Measurements from ENCODE around the gene SLF2.

Gene SLF2

DNA sequence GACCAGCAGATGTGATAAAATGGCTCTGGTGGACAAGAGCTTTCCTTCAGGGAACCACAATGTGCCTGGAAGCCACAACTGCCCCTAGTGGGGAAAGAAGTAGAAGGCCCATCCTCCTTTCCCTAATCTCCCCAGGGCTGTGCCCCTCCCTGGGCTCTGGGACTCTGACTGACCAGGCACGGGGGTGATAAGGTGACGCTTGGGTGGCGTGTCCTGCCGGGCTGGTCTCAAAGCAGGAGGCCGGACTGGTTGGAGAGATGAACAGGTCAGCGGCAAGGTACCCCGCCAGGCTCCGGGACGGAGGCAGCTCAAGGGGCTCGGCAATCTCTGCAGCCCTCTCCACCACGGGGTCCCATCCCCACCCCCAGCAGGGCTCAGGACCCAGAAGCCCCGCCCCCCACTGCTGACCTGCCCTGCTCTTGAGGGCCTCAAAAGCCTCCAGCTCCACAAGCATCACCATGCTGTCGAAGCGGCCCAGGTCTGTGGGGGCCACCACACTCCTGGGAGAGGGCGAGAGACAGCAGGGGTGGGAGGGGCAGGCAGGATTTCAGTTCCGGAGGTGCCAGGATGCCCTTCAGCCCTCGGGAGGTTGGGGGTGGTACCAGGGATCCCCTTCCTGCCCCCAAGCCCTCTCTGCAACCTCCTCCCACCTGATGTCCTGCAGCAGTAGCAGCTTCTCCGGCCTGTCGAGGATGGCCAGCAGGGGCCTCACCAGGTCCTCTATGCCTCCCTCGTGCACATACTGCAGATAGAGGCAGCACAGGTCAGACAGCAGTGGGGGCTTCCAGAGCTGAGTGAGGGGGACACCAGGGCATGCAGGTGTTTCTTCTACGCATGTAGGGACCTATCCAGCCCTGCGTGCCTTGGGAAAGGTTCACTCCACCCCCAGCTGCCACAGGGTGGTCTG is 99.0 kb downstream of the SLF2 start:
- DNase-seq (ENCODE audit: low read depth in 2 of 3, low spot score in 1 of 3) = no peak

DNA sequence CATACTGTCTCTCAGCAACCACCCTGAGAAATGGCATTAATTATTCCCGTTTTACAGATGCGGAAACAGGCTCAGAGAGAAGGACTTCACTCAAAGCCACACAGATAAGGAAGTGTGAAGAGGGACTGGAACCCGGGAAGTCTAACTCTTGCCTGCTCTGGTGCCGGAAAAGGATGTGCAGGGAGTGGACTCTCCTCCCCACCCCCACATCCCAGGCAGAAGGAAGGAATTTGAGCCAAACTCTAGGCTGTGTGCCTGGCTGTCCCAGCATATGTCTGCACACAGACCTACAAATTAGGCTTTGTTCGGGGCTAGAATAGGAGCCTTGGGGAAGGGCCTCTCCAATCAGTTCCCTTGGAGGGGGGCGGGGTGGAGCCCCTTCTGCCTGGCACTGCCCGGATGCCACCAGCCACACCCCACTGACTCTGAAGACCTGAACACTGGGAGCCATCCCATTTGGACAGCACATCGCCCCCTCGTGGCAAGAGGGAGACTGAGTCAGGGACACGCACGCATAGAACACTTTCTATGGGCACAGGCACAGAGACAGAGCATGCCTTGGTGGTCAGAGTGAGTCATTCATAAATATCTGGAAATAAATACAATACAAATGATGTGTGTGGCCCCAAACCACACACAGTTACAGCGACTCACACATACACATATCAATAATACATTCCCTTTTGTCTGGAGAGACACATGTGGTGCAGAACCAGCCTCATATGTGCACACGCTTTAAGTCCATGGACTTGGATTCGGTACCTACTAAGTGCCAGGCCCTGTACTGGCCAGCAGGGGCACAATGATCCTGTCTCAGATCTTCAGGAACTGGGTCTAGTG is 100.0 kb downstream of the SLF2 start:
- peak; percentile 64 to 82 (median 76) for DNase-seq (ENCODE audit: low read depth in 2 of 3, low spot score in 1 of 3)

- no peak for DNase-seq (ENCODE audit: low read depth in 2 of 3, low spot score in 1 of 3)
These were observed 100.6 kb downstream of the SLF2 start for GRCh38 chr10:101013365-101013825.

- peak; percentile 53 to 89 (median 72) for DNase-seq (ENCODE audit: low read depth in 2 of 3, low spot score in 1 of 3)
These were observed 101.6 kb downstream of the SLF2 start for GRCh38 chr10:101014230-101014884.
